Right lung (tissue), 5 donors: ENCODE results near the gene PHF21B. TPM values are rescaled to one million over a fixed set of nuclear protein-coding genes. Genes with fewer than 3 reads are reported as not detected.
"Not testable (repeated sequence)": the region's sequence is repeated elsewhere in the genome, so short reads cannot be mapped to it uniquely, and the experiment has no call there.

Source experiments
- DNase-seq, 2 donors: peaks; one replicate each; pipeline ENCODE4 v3.0.0-alpha.2; 2013
- polyA plus RNA-seq, 5 donors: library from polyadenylated mRNA; unstranded; fragments of 120-200 nt; gene quantifications; one replicate each; pipeline versions ENCODE4 v1.2.1 to v1.2.3, GENCODE V29; 2013; ENCODE audit warnings: inconsistent platforms in 1 of 5, low replicate concordance in 1 of 5; ENCODE audit not compliant: insufficient read length in 5 of 5, insufficient read depth in 1 of 5

PHF21B gene
- polyA plus RNA-seq, 5 donors, result 0.68 to 1.2 (median 0.86) TPM

DNA sequence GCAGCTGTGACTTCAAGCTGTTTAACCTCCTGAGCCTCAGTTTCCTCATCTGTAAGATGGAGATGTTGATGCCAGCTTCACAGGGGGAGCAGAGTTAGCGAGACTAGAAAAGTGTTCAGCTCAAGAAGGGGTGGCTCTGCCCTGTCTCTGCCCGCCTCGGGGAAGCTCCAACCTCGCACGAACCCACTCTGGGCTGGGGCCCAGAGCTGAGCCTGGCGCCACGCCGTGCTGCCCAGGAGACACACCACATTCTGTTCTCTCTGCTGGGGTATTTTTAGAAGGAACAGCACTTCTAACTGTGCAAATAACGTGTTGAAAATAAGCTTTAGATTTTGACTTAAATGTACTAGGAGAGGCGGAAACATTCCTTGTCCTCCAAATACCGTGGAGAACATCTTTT is 74.1 kb downstream of the PHF21B start:
- DNase-seq, result no peak

- DNase-seq, result no peak
Measured at GRCh38 chr22:44934454-44934735, 75.4 kb downstream of the PHF21B start.

DNA sequence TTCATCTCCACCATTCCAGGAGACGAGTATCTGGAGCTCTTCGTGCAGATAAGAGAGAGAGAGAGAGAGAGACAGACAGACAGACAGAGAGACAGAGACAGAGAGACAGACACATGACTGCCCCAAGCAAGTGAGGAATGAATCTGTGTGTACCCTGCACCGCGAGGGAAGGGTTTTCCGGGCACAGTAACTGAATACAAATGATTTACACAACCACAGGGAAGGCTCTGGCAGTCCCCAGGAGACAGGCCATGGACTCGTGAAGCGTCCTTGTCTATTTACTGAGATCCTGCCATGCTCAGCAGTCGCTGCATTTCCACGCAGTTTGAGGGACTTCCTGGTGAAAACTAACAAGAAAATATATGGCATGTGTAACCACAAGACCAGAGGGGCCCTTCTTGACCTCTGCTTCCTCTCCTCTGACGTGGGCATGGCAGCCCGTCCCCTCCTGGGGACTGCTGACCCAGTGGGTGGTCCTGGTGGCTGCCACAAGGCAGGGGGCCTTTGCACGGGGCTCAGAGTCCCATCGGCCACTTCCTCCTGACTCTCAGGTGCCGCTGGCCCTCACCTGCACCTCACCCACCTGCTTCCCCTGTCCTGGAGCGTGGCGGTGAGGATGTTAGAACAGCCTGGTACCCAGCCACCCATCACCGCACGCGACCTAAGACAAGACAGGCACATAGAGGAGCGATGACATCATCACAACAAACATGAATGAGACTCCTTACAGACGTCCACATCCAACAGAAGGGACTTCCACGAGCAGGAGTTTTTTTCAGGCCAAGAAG is 75.9 kb downstream of the PHF21B start:
- DNase-seq, result no peak

- DNase-seq, result no peak
Measured at GRCh38 chr22:44932493-44932892, 77.3 kb downstream of the PHF21B start.

GRCh38 chr22:44931766-44932165 is 78.0 kb downstream of the PHF21B start:
- no peak for DNase-seq

DNA sequence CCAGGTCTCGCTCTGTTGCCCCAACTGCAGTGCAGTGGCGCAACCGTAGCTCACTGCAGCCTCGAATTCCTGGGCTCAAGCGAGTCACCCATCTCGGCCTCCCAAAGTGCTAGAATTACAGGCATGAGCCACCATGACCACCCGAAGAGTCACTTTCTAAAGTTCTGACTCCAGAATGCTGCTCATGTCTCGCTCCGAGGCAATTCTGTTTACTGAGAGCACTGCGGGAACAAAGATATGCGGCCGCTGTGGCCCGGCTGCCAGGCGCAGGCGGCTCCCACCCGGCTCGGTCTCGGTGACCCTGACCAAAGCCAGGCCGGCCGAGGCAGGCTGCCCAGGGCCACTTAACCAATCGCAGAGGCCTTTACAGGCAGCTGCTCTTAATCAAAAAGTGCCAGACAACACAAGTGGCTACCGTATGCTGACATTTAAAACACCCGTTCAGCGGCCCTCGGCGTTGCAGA is 78.7 kb downstream of the PHF21B start:
- peak; percentile 64 for DNase-seq

DNA sequence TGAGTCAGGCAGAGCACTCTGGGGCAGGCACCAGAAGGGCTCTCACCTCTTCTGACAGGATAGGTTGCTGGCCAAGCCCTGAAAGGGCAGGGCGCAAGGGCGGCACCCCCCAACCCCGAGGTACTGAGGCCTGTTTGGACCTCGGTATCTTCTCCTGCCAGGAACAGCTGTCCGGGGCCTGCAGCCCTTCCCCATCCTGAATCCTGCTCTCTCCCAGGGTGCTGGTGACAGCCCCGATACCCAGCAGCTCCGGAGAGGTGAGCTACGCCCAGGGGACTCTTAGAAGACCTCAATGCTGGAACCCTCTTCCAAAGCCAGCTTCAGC is 79.1 kb downstream of the PHF21B start:
- no peak for DNase-seq

DNA sequence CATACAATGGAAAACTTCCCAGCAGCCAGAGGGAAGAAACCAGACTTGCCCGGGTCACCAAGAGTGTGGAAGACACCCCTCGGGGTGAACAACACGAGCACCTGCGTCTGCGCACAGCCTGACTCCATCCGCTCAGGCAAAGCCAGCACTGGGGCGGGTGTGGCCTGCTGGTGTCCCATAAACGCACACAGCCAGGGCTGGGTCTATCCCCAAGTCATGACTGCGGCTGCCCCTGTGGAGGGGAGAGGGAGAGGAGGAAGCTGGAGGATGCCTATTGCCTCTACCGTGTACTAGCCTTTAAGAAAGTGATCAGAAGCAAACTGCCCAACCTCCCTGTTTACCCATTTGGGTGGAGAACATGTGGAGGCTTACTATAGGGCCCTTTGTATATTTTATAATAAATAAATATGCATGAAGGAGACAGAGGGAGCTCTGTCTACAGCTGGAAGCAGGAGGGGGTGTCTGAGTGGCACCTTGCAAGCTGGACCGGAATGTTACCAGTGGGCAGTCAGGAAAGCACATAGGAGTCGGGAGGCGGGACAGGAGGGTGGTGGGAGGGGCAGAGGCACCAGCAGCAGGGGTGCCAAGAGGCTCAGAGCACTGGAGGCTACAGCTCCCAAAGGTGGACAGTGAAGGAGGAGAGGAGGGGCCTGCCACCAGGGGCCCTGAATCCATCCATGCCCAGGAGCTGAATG is 79.6 kb downstream of the PHF21B start:
- no peak for DNase-seq

DNA sequence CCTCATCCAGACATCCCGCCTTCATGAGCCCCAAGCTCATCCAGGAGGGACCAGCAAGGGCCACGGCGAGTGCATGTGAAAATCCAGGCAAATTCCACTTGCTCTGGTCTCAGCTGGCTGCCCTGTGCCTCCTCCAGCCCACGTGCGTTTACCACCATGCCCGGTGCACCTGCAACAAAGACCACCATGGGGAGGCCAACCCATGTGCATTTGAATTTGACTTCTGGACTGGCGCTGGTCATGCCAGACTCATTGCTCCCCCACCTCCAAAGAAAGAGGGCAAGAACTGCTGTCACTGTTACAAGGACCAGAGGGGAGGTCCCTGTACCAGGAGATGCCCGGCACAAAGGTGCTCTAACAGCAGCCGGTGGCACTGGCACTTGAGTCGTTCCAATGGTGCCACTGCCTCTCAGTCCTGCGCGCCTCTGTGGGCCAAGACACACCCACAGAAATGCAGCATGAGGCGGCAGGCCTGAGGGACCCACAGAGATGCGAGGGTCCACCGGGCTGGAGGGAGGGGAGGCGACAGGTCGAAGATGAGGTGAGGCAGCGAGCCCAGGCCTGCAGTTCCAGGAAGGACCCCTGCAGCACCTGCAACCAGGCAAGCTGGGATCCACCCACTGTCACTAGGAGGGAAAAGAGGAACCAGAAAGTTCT is 80.3 kb downstream of the PHF21B start:
- no peak for DNase-seq

DNA sequence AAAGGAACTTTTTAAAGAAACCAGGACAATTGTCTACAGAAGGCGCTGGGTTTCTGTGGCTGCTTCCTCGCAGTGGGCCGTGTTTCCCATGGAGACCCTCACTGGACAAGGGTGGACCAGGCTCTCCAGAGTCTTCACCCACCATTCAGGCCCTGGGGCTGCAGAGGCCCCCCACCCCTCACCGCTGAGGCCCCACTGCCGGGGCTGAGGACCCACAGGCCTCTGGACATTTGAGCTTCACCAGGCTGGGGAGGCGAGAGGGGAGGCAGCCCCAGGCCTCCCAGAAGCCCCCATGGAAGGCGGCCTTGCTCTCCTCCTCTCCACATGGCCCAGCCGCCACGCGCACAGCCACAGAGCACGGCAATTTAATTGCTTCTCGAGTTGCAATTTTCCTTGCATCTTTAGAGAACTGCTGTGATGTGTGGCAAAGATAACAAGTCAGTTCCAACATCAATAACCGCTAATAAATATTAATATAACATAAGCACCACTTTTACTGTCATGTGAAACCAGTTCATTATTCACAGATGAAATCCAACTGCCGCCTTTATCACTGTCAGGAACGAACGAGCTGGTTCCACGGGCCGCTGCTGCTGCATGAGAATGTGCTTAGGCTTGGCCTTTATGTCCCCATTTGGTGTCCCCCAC is 81.0 kb downstream of the PHF21B start:
- no peak for DNase-seq

DNA sequence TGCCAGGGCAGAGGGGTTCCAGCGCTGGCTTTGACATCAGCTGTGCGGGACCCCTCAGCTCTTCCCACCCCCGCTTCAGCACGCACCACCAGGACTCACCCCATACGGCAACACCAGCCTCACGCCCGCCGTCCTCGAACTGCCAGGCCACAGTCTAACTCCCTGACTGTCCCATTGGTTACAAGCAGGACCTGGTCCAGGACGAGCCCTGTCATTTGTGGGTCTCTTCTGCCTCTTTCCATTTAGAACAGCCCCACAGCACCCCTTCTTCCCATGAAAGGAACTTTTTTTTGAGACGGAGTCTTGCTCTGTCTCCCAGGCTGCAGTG is 81.7 kb downstream of the PHF21B start:
- DNase-seq, result no peak

DNA sequence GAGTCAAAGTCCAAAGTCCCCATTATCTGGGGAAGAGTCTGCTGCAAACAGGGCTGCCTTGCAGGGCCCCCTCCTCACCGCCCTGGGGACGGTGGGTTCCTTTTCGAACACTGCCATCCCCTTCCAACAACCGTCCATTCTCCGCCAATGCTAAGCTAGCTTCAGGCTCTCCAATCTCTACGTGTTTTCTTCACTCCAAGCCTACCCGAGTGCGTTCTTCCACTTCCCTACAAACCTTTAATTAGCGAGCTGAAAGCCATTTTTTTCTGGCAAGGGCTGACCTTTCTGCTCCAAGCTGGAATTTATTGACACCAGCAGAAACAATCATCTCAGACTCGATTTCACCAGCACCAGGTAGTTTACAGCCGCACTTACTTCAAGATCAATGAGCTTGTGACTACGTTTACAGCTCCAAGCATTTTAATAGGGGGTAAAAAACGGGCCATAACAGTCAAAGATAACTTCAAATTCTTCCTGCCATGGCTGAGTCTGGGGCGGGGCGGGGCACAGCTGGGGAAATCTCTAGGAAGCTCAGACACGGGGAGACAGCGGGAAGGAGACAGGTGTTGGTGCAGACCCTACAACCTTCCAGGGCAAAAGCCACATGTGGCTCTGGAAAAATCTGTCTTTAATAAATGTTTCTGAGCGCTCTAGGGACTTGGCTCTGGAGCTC is 82.2 kb downstream of the PHF21B start:
- no peak for DNase-seq

GRCh38 chr22:44926491-44927415 is 83.1 kb downstream of the PHF21B start:
- no peak for DNase-seq

DNA sequence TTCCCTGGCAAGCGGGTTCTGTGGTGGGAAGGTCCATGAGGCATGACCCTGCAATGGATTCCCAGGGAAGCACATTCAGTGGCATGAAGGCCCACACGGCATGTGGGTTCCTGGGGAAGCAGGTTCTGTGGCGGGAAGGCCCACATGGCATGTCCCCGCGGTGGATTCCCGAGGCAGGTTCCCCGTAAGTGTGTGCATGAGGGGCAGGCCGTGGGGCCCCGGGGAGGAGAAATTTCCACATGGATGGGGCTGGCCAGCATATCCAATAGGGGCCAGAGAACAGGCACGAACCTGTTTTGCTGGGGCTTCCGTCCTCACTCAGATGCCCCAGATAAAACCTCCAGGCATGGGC is 83.7 kb downstream of the PHF21B start:
- DNase-seq, result no peak

DNA sequence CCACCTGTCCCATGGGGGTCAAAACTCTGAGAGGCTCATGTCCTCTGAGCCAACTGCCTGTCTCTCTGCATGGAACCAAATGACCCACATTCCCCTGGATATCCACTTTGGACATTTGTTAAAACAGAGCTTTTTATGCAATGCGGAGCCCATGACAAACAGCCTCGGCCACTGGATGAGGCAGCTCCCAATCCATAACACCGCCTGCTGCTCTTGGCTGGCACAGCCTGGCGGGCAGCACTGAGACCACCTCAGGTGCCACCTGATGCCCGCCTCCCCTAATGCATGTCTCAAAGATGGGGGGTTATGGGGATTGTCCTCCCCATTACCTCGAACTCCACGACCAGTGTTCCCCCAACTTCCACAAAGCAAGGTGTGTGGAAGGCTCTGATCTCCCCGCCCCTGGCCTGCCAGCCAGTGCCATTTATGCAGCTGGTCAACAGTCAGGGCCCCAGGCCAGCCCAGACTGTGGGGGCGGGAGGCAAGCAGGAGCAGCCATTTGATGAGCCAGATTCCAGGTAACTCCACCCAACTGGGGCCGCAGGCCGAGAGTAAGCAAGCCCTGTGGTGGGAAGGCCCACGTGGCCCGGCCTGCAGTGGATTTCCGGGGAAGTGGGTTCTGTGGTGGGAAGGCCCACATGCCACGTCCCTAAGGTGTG is 84.2 kb downstream of the PHF21B start:
- no peak for DNase-seq

GRCh38 chr22:44924710-44925109 is 85.1 kb downstream of the PHF21B start:
- no peak for DNase-seq

GRCh38 chr22:44924098-44924497 is 85.7 kb downstream of the PHF21B start:
- DNase-seq, result no peak

DNA sequence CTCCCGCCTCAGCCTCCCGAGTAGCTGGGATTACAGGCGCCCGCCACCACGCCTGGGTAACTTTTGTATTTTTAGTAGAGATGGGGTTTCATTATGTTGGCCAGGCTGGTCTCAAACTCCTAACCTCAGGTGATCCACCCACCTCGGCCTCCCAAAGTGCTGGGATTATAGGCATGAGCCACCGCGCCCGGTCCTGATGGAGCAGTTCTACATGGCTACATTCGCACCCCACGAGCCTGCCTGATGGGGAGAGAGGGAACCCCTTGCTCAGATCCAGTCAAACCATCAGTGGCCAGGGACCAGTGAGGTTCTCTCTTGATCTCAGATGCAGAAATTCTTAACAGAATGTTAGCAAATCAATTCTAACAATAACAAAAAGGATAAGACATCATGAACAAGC is 88.0 kb downstream of the PHF21B start:
- not testable (repeated sequence) for DNase-seq

DNA sequence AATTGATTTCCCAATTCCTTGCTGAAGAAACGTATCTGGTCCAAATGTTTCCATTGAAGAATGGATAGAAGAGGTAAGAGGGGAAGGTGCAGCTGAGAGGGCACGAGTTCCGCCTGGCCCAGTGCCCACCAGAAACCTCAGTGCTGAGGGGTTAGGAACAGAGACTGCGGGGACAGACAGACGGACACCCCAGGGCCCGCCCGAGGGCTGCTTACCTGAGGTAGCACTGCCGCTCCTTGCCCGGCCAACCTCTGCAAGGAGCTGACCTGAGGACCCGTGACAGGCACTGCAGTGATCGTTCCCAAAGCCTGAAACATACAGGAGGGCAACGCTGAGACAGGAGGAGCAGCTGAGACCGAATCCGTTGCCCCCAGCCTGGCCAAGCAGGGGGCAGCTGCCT is 89.6 kb downstream of the PHF21B start:
- DNase-seq, result no peak

DNA sequence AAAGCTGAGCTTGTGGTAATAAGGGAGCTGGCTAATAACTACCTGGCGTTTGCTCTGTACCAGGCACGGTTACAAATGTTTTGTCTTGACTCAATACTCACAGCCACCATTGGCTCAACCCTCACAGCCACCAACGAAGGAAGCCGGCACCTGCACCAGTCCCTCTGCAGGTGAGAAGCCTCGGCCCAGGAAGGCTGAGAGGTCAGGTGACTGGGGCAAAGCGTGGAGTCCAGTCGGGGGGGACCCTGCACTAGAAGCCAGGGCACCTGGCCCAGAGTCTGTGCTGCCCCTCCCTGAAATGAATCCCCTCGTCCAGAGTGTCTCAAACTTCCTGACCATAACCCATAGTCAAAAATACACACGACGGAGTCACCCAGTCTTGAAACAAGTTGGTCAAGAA is 90.1 kb downstream of the PHF21B start:
- DNase-seq, result no peak

DNA sequence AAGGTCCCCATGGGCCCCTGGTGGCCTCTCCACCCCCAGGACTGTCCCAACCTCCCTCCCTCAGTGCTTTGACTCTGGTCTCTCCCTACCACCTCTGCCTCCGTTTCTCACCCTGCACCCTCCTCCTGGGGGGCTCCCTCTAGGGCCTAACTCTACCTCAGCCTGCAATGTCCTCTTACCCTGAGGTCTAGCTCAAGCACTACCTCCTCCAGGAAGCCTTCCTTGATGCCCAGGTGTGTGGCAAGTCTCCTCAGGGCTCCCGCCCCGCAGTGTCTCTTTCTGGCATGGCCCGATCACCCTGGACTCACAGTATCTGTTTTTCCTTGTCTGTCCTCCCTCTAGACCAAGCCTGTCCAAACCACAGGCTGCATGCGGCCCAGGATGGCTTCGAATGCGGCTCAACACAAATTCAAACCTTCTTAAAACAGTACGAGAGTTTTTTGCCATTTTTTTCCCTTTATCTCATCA is 90.8 kb downstream of the PHF21B start:
- DNase-seq, result no peak
